Adrenal gland (tissue), 12 donors: ENCODE results near the gene ZMYND10. TPM values are rescaled to one million over a fixed set of nuclear protein-coding genes. Genes with fewer than 3 reads are reported as not detected.

Experiments used
- DNase-seq, 7 donors: peaks; one replicate each; pipeline ENCODE4 v3.0.0-alpha.2; 2019 to 2020
- H3K27ac ChIP-seq, 5 donors: fragments of 200-600 bp; sonication (generic) in 4 of 5; 1 replicate in 3 of 5; 2 replicates in 2 of 5; pipeline versions ENCODE4 v1.5.1 to v1.8.0; 2016 to 2020; ENCODE audit warnings: mild to moderate bottlenecking in 1 of 5
- H3K27me3 ChIP-seq: fragments of 200-600 bp; 2 replicates; pipeline ENCODE4 v1.8.0; 2021
- H3K36me3 ChIP-seq, 2 donors: fragments of 200-600 bp; replicated peaks in 1 of 2; 1 replicate in 1 of 2; 2 replicates in 1 of 2; pipeline versions ENCODE4 v1.5.1 to v1.8.0; 2018 to 2022
- H3K4me1 ChIP-seq, 2 donors: fragments of 200-600 bp; replicated peaks in 1 of 2; 1 replicate in 1 of 2; 2 replicates in 1 of 2; pipeline versions ENCODE4 v1.5.1 to v1.8.0; 2018 to 2021
- H3K4me3 ChIP-seq, 4 donors: fragments of 200-600 bp; sonication (generic) in 3 of 4; one replicate each; pipeline ENCODE4 v1.5.1; 2016 to 2018
- H3K9me3 ChIP-seq, 3 donors: fragments of 200-600 bp; sonication (generic) in 1 of 3; replicated peaks in 1 of 3; 1 replicate in 2 of 3; 2 replicates in 1 of 3; pipeline versions ENCODE4 v1.5.1 to v1.8.0; 2016 to 2021
- CTCF ChIP-seq, 6 experiments: fragments of 450-650 bp in 4 of 6; fragments of 200-600 bp in 2 of 6; sonication (generic) in 1 of 6; IDR thresholded peaks; 1 replicate in 5 of 6; 2 replicates in 1 of 6; pipeline versions ENCODE4 v1.5.1 to v1.8.0; 2016 to 2021; ENCODE audit warnings: antibody characterized with exemption in 6 of 6, mild to moderate bottlenecking in 2 of 6, moderate library complexity in 1 of 6
- POLR2A ChIP-seq, 2 donors: fragments of 450-650 bp; IDR thresholded peaks; one replicate each; pipeline ENCODE4 v1.6.1; 2017; ENCODE audit warnings: antibody characterized with exemption in 2 of 2, mild to moderate bottlenecking in 2 of 2, moderate library complexity in 1 of 2
- WGBS, 4 donors: extraction: QIAGEN DNeasy Blood & Tissue Kit in 2 of 4; methylation state at CpG; one replicate each; pipeline versions ENCODE4 v1.1.5 to v1.1.7; 2013 to 2017; 5-methylcytosine and 5-hydroxymethylcytosine counted together
- intact Hi-C, 2 donors: fragments of 100-400 bp; cut with DNase I; formaldehyde crosslinking; loops; one replicate each; pipeline versions ENCODE4 v1.14.1 to v1.15.0; 2022 to 2023
- polyA plus RNA-seq, 3 donors: library from polyadenylated mRNA; stranded (reverse); fragments of 200-250 nt in 2 of 3; fragments of 350-450 nt in 1 of 3; fragmentation: Illumina TruSeq in 1 of 3; extraction: RNeasy Lipid Tissue Mini Kit (QIAGEN cat#74804) in 1 of 3; gene quantifications; one replicate each; pipeline ENCODE4 v1.2.3, GENCODE V29; 2013 to 2014
- total RNA-seq, 9 donors: library from RNA; depleted of rRNA in 4 of 9; stranded (reverse); fragments of >200 nt in 4 of 9; fragments of 120-200 nt in 1 of 9; fragmentation: NEBNext Ultra II Directional in 1 of 9; extraction: Animal tissue kit (Norgen Biotek cat#: 25700) in 1 of 9; gene quantifications; one replicate each; pipeline versions ENCODE4 v1.1.0 to v1.2.4, GENCODE V29; 2013 to 2023
- donor health status: healthy with polysubstance abuse.
- donor health status: Bipolar disorder and iron deficiency.
- donor health status: DM: yes; HTN: yes; CAD: no.
- donor health status: DM: no; HTN: no; CAD: no.
- donor health status: DM: no; HTN: no; CAD: no.
- donor health status: DM: yes; HTN: yes; CAD: no.

The ZMYND10 gene
- total and polyA plus RNA-seq, 12 donors = 0.11 to 1.9 (median 0.51) TPM; not detected in 4

- DNase-seq = peak; percentile 64 to 89 (median 78)
- Histone ChIP-seq H3K27me3 (no peaks in the 10 kb centered on the region), H3K36me3 (peaks cover 0 to 21% of the 10 kb centered on the region in 2 donors), H3K9me3 (no peaks in the 10 kb centered on the region), H3K4me3 (no peak overlapping the region), H3K27ac (peak overlapping the region; percentile 14 to 98 (median 94)), H3K4me1 (peaks cover 29 to 60% of the 10 kb centered on the region in 2 donors)
- intact Hi-C loops = loop anchor here in 1 of 2 donors (5.0 kb wide), 1 partner anchor 52 kb away; no protein-coding TSS in a partner anchor
- no peak for TF ChIP-seq POLR2A (IDR thresholded peaks at IDR 0.05)
- TF ChIP-seq CTCF (IDR thresholded peaks at IDR 0.05) = peak; percentile 77 to 93 (median 85)
- 8 to 45% (median 37%) methylated on average over 1 to 4 of the region's 4 CpGs for WGBS, 4 donors
Measured at GRCh38 chr3:50324351-50325112, 21.0 kb downstream of the ZMYND10 start.

DNA sequence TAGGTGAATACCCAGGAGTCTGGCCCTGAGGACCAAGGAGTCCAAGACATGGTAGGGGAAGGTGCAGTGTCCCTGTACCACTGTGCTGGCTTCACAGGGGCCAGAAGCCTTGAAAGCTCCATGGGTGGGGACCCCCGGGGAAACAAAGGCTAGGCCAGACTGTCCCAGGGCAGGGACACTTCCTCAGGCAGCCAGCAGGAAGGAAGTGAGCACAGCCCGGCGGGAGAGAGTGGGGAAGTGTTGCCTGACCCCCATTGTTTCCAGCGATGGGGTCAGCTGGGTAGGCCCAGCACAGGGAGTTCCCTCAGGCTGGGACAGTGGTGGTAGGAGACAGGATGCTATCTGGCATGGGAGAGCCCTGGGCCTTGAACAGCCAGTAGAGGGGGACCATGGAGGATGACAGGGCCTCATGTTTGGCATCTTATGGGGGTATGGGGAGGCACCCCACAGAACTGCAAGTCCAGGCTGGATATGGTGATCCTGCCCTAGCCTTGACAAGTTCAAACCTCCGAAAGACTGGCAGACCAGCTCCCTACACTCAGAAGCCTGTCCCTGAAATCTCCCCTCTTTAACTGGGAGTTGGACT lies 21.8 kb downstream of the ZMYND10 start:
- Histone ChIP-seq H3K4me1 (peaks cover 33 to 66% of the 10 kb centered on the region in 2 donors), H3K4me3 (no peak overlapping the region), H3K36me3 (peaks cover 0 to 22% of the 10 kb centered on the region in 2 donors), H3K27me3 (no peaks in the 10 kb centered on the region), H3K27ac (peak overlapping the region; percentile 14 to 98 (median 94)), H3K9me3 (no peaks in the 10 kb centered on the region)
- WGBS, 4 donors = 33 to 64% (median 51%) methylated on average over 1 to 5 of the region's 5 CpGs
- peak in 6 of 7 donors; percentile 46 to 80 (median 62) for DNase-seq
- intact Hi-C loops = loop anchor here in 1 of 2 donors (5.0 kb wide), 1 partner anchor 51 kb away; no protein-coding TSS in a partner anchor
- TF ChIP-seq CTCF (IDR thresholded peaks at IDR 0.05) (peak in 2 of 6 experiments; percentile 11 to 31), POLR2A (IDR thresholded peaks at IDR 0.05) (no peak)

DNA sequence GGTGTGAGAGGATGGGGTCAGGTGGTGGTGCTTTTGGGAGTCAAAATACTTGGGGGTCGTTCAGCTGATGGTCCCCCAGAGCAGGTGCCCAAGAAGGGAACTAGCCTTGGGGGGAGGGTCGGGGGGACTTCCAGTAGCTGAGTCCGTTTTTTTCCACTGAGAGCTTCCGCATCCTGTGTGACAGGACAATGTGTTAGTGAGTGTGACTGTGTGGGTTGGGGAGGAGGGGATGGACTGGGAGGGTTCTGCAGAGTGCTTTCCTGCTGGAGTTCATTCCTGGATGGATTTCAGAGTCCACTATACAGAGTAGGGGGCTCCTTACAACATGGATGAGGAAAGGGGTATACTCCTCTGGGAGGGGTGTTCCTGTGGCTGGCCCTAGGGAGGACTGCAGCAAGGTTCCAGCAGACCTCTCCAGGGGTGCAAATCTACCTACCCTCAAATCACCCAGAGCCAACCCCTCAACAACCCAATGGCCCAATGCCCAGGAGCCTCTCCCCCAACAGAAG lies 22.4 kb downstream of the ZMYND10 start:
- no peak overlapping the region for H3K4me3 ChIP-seq

More for the DNA sequence above, 22.4 kb downstream of the ZMYND10 start:
- H3K4me1 ChIP-seq = peaks cover 39 to 67% of the 10 kb centered on the region in 2 donors
- no peaks in the 10 kb centered on the region for H3K27me3 ChIP-seq
- WGBS, 4 donors = 24 to 40% (median 36%) methylated on average over 3 to 4 of the region's 4 CpGs
- intact Hi-C loops = loop anchor here in 1 of 2 donors (5.0 kb wide), 1 partner anchor 51 kb away; no protein-coding TSS in a partner anchor
- TF ChIP-seq POLR2A (IDR thresholded peaks at IDR 0.05) (no peak), CTCF (IDR thresholded peaks at IDR 0.05) (no peak)
- H3K9me3 ChIP-seq = no peaks in the 10 kb centered on the region
- peak; percentile 48 to 86 (median 67) for DNase-seq
- peaks cover 0 to 28% of the 10 kb centered on the region in 2 donors for H3K36me3 ChIP-seq
- H3K27ac ChIP-seq = peak overlapping the region; percentile 35 to 98 (median 94)
